ENCODE data around the gene KLHL33. TPM values are rescaled to one million over a fixed set of nuclear protein-coding genes. Genes with fewer than 3 reads are reported as not detected.

KLHL33 gene
- total RNA-seq, 4 donors from 2014 or later: 0.16 to 0.27 TPM; not detected in 2

DNA sequence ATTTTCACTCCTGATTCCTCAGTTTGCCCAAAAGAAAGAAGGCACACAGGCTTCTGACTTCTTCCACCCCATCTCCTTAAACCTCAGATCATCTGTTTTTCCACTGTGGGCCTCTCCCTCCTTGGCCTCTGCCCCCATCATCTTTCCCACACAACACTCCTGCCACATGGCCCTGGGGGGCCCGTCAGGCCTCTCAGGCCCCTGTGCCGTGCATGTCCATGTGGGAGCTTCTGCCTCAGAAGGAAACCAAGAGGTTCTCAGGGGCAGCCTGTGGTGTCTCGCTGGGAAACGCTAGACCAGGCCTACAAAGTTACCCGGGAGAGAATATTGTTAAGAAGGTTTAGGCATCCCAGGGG, 8.0 kb downstream of the KLHL33 start:
- Histone ChIP-seq H3K36me3 (no peaks in the 10 kb centered on the region), H3K4me3 (peak overlapping the region in 1 of 4 donors; percentile 10), H3K27me3 (no peaks in the 10 kb centered on the region), H3K4me1 (peaks cover 4 to 28% (median 12%) of the 10 kb centered on the region in 4 donors), H3K27ac (peak overlapping the region in 3 of 4 donors; percentile 62 to 66 (median 65)), H3K9me3 (no peaks in the 10 kb centered on the region)
- WGBS, 2 donors (ENCODE audit: low coverage in 1 of 2): 81 to 85% methylated on average over 5 of the region's 5 CpGs
- in situ Hi-C loops (cut with MboI; ENCODE audit: low pct_ligation_motif_present in 1 of 4, low pct_unique_long_range_greater_than_20kb in 1 of 4, low sequenced_read_pairs in 3 of 4): no loop called here
- DNase-seq: no peak
- intact Hi-C loops (cut with DNase I; ENCODE audit: low total_unique reads): no loop called here
- TF ChIP-seq CTCF (IDR thresholded peaks at IDR 0.05) (no peak), POLR2A (IDR thresholded peaks at IDR 0.05) (no peak), EP300 (IDR thresholded peaks at IDR 0.05; ENCODE audit: low read depth) (no peak), POLR2AphosphoS5 (IDR thresholded peaks at IDR 0.05) (no peak)

DNA sequence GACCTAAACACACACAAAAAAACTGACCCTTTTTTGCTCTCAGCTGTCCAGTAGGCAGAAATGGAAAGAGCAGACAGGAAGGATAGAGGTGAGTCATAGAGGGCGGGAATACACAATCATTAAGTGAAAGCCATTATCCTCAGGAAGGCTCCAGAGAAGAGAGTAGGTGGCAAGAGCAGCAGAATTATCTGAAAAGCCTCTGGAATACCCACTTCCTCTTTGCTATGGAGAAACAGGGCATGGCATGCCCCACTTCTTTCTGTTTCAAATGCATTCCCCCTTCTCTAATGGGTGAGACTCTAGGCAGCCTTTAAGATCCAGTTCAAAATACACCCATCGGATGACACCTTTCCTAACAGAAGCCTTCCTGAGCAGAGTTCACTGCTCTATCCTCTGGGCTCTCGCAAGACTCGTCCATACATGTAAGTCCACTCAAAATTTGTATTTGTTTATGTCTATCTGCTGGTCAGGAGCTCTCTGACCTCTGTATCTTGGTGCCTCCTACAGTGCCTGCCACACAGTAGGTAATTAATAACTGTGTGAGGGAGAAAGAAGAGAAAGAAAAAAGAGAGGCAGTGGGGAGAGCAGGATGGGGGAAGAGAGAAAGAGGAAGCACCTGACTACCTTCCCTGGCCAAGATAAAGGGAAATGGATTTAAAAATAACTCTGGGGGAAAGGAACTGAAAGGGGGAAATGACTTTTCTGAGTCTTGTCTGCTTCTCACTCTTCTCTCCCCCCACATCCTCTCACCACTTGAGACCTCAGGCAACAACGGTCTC, 8.5 kb downstream of the KLHL33 start:
- Histone ChIP-seq H3K4me3 (peak overlapping the region in 1 of 4 donors; percentile 10), H3K36me3 (no peaks in the 10 kb centered on the region)

DNA sequence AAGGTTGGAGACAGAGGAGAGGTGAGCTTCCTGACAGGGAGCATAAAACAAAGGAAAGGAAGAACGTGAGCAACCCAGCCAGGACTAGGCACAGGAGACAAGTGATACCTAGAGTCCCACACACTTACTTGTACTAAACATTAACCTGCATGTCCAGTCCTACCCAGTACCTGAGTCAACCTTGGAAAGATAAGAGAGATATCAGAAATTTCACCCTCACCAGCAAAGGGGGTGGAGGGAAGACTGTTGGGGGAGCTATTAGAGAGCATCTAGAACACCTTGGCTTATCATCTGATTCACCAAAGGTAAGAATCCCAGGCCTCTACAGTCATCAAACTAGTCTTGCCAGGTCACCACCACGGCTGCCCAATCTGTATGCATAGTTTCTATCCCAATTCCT, 11.1 kb downstream of the KLHL33 start:
- Histone ChIP-seq H3K9me3 (no peaks in the 10 kb centered on the region), H3K36me3 (no peaks in the 10 kb centered on the region), H3K27me3 (no peaks in the 10 kb centered on the region), H3K27ac (no peak overlapping the region), H3K4me3 (no peak overlapping the region), H3K4me1 (peaks cover 0 to 33% (median 13%) of the 10 kb centered on the region in 4 donors)
- WGBS, 2 donors (ENCODE audit: low coverage in 1 of 2): 0 to 42% methylated on average over 1 to 2 of the region's 2 CpGs
- no peak for DNase-seq
- in situ Hi-C loops (cut with MboI; ENCODE audit: low pct_ligation_motif_present in 1 of 4, low pct_unique_long_range_greater_than_20kb in 1 of 4, low sequenced_read_pairs in 3 of 4): loop anchor here in 1 of 4 donors (25.0 kb wide), 1 partner anchor 187 kb away; no protein-coding TSS in a partner anchor
- intact Hi-C loops (cut with DNase I; ENCODE audit: low total_unique reads): no loop called here
- TF ChIP-seq CTCF (IDR thresholded peaks at IDR 0.05): no peak
- no peak for TF ChIP-seq EP300 (IDR thresholded peaks at IDR 0.05; ENCODE audit: low read depth)
- TF ChIP-seq POLR2A (IDR thresholded peaks at IDR 0.05): no peak
- TF ChIP-seq POLR2AphosphoS5 (IDR thresholded peaks at IDR 0.05): no peak

More for the DNA sequence above, 8.5 kb downstream of the KLHL33 start:
- Histone ChIP-seq H3K4me1 (peaks cover 4 to 28% (median 12%) of the 10 kb centered on the region in 4 donors), H3K27ac (peak overlapping the region; percentile 58 to 66 (median 64)), H3K27me3 (no peaks in the 10 kb centered on the region), H3K9me3 (no peaks in the 10 kb centered on the region)
- in situ Hi-C loops (cut with MboI; ENCODE audit: low pct_ligation_motif_present in 1 of 4, low pct_unique_long_range_greater_than_20kb in 1 of 4, low sequenced_read_pairs in 3 of 4): no loop called here
- WGBS, 2 donors (ENCODE audit: low coverage in 1 of 2): 53 to 71% methylated on average over 4 to 5 of the region's 5 CpGs
- peak in 1 of 3 donors; percentile 7 for TF ChIP-seq POLR2AphosphoS5 (IDR thresholded peaks at IDR 0.05)
- TF ChIP-seq CTCF (IDR thresholded peaks at IDR 0.05): no peak
- no peak for TF ChIP-seq EP300 (IDR thresholded peaks at IDR 0.05; ENCODE audit: low read depth)
- TF ChIP-seq POLR2A (IDR thresholded peaks at IDR 0.05): no peak
- DNase-seq: no peak
- intact Hi-C loops (cut with DNase I; ENCODE audit: low total_unique reads): no loop called here

GRCh38 chr14:20422886-20423285, 13.1 kb downstream of the KLHL33 start:
- no peaks in the 10 kb centered on the region for H3K27me3 ChIP-seq
- H3K27ac ChIP-seq: no peak overlapping the region
- H3K4me3 ChIP-seq: no peak overlapping the region
- H3K36me3 ChIP-seq: no peaks in the 10 kb centered on the region
- TF ChIP-seq CTCF (IDR thresholded peaks at IDR 0.05) (no peak), EP300 (IDR thresholded peaks at IDR 0.05; ENCODE audit: low read depth) (no peak), POLR2A (IDR thresholded peaks at IDR 0.05) (no peak)
- in situ Hi-C loops (cut with MboI; ENCODE audit: low pct_ligation_motif_present in 1 of 4, low pct_unique_long_range_greater_than_20kb in 1 of 4, low sequenced_read_pairs in 3 of 4) (loop anchor here in 1 of 4 donors (25.0 kb wide), 1 partner anchor 189 kb away; no protein-coding TSS in a partner anchor), intact Hi-C loops (cut with DNase I; ENCODE audit: low total_unique reads) (no loop called here)
- H3K4me1 ChIP-seq: peaks cover 0 to 37% (median 24%) of the 10 kb centered on the region in 4 donors
- H3K9me3 ChIP-seq: no peaks in the 10 kb centered on the region
- WGBS, 2 donors (ENCODE audit: low coverage in 1 of 2): 10 to 45% methylated on average over 2 of the region's 2 CpGs
- DNase-seq: no peak
